Measurements from ENCODE around the gene NUDT1.
"Not testable (repeated sequence)": the region's sequence is repeated elsewhere in the genome, so short reads cannot be mapped to it uniquely, and the experiment has no call there.

NUDT1 gene

DNA sequence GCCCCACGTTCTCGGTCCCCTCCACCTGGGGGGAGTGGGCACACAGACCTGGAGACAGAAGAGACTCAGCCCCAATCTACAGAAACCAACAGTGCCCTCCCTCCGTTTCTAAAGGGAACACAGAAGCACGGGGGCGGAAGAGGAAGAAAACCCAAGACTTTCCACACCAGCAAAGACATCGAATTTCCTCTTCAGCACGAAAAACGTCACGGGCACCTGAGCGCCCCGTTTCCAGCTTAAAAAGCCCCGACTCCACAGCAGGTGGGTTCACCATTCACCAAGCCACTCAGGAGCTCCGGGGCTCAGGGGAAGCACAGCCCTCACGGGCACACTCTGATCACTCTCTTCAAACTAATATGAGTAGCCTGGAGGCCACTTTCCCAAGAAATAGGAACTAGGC lies 19.6 kb downstream of the NUDT1 start:
- TF ChIP-seq, protein P1, sequence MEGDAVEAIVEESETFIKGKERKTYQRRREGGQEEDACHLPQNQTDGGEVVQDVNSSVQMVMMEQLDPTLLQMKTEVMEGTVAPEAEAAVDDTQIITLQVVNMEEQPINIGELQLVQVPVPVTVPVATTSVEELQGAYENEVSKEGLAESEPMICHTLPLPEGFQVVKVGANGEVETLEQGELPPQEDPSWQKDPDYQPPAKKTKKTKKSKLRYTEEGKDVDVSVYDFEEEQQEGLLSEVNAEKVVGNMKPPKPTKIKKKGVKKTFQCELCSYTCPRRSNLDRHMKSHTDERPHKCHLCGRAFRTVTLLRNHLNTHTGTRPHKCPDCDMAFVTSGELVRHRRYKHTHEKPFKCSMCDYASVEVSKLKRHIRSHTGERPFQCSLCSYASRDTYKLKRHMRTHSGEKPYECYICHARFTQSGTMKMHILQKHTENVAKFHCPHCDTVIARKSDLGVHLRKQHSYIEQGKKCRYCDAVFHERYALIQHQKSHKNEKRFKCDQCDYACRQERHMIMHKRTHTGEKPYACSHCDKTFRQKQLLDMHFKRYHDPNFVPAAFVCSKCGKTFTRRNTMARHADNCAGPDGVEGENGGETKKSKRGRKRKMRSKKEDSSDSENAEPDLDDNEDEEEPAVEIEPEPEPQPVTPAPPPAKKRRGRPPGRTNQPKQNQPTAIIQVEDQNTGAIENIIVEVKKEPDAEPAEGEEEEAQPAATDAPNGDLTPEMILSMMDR (IDR thresholded peaks at IDR 0.05; ENCODE audit: control insufficient read depth, insufficient read depth, low read depth, low read length, missing control alignments) = no peak
- DNase-seq (ENCODE audit: low read depth) = no peak
- no peak overlapping the region for H3K4me3 ChIP-seq (ENCODE audit: control insufficient read depth, low read depth, low read length)

DNA sequence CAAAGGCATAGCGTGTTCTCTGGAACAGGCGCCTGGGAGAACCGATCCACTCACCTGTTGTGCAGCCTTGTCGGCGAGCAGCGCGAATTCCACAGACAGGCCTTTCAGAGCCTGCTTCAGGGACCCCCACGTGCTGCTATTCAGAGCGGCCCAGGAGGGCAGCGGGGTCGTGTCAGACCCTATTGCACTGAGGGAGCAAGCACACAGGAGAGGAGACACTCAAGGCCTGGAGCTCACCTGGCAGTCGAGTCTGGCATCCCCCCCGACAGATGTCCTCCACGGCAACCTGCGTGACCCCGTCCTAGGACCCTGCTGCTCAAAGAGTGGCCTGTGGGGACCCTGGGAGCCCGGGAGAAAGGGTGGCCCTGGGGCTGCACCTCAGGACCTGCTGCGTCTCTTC lies 21.1 kb downstream of the NUDT1 start:
- TF ChIP-seq, protein P1 (IDR thresholded peaks at IDR 0.05; ENCODE audit: control insufficient read depth, insufficient read depth, low read depth, low read length, missing control alignments) = no peak
- H3K4me3 ChIP-seq (ENCODE audit: control insufficient read depth, low read depth, low read length) = no peak overlapping the region
- DNase-seq (ENCODE audit: low read depth) = no peak

DNA sequence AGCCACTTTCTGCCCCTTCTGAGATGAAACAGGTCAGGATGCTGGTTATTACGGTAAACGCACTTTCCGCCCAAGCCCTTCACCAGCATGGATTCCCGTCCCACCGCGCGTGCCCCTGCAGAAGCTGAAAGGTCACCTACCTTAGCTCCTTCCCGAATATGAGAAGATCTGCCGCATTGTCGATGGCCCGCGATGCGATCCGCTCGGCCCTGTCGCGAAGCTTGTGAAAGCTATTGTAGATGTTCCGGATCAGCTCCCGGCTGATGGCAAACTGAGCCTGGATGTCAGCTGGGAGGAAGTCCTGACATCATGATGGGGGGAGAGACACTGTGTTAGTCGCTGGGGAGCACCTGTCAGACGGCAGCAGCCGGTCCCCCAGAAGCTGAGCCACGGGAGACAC lies 22.1 kb downstream of the NUDT1 start:
- TF ChIP-seq, protein P1 (IDR thresholded peaks at IDR 0.05; ENCODE audit: control insufficient read depth, insufficient read depth, low read depth, low read length, missing control alignments) = no peak
- DNase-seq (ENCODE audit: low read depth) = no peak
- no peak overlapping the region for H3K4me3 ChIP-seq (ENCODE audit: control insufficient read depth, low read depth, low read length)

DNA sequence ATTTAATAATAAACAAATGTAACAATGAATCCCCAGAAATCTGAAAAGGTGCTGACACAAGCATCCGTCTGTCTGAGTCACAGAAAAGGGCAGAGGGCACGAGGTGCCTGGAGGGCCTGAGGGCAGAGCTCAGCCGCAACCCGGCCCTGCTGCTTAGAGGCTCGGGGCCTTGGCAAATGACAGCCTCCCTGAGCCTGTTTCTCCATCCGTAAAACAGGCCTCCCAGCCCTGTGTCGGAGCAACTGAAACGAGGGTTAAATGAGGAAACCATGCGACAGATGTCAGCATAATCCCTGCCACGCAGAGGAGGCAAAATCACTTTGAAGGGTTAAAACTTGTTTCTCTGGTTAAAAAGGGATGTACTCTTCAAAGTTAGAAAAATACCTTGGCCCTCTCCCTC lies 24.9 kb downstream of the NUDT1 start:
- TF ChIP-seq, protein P1 (IDR thresholded peaks at IDR 0.05; ENCODE audit: control insufficient read depth, insufficient read depth, low read depth, low read length, missing control alignments) = no peak
- H3K4me3 ChIP-seq (ENCODE audit: control insufficient read depth, low read depth, low read length) = no peak overlapping the region
- no peak for DNase-seq (ENCODE audit: low read depth)

DNA sequence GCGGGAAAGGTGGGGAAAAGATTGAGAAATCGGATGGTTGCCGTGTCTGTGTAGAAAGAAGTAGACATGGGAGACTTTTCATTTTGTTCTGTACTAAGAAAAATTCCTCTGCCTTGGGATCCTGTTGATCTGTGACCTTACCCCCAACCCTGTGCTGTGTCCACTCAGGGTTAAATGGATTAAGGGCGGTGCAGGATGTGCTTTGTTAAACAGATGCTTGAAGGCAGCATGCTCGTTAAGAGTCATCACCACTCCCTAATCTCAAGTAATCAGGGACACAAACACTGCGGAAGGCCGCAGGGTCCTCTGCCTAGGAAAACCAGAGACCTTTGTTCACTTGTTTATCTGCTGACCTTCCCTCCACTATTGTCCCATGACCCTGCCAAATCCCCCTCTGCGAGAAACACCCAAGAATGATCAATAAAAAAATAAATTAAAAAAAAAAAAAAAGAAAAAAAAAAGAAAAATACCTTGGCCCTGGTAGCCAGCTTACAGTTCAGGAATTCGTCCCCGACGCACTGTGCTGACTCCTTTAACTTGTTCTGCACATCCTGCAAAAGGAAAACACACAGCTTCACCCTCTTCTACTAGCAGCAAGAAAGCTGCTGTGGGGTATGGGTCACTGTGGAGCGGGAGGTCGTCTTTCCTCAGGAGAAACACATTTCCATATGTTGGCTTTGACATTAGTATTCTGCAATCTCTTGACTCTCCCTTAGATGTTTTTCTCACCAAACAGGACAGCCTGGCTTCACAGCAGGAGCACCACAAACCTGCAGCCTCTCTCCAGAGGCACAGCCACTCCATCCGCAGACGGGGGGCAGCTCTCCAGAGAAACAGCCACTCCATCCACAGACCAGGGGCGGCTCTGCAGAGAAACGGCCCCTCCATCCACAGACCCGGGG lies 27.3 kb downstream of the NUDT1 start:
- DNase-seq (ENCODE audit: low read depth); H3K4me3 ChIP-seq (ENCODE audit: control insufficient read depth, low read depth, low read length): not testable (repeated sequence)

DNA sequence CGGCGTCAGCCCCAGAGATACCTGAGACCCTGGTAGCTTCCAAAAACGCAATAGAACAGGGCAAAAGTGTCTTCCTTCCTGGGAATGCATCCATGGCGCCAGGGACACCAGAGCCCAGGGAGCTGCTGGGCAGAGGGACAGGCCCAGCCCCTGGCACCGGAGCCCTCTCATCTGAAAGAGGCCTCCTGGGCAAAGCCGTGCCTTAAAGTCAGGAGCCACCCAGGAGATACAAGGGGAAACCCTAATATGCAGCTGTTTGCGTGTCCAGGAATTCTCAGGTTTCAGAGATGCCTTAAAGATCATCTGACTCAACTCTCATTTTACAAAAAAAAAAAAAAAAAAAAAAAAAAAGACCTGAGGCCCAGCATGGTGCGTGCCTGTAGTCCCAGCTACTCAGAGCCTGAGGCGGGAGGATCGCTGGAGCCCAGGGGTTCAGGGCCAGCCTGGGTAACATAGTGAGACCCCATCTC lies 28.0 kb downstream of the NUDT1 start:
- H3K4me3 ChIP-seq (ENCODE audit: control insufficient read depth, low read depth, low read length) = no peak overlapping the region
- TF ChIP-seq, protein P1 (IDR thresholded peaks at IDR 0.05; ENCODE audit: control insufficient read depth, insufficient read depth, low read depth, low read length, missing control alignments) = no peak
- no peak for DNase-seq (ENCODE audit: low read depth)

DNA sequence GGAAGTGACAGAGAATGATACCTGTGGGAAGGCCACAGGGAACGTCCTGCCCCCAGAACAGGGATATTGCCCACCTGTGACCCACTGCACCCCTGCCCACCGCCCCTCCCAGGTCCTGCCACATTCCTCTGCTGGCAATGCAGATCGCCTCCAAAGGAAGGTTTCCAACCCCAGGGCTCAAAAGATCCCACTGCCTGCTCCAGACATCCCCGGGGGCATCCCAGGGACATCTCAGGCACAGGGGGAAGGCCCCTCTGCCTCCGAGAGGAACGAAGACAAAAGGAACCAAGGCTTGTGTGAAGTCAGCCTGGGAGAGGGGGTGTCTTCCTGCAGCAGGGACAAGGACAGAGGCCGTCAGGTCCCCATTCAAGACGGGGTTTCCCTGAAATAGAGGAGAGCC lies 28.5 kb downstream of the NUDT1 start:
- no peak overlapping the region for H3K4me3 ChIP-seq (ENCODE audit: control insufficient read depth, low read depth, low read length)
- TF ChIP-seq, protein P1 (IDR thresholded peaks at IDR 0.05; ENCODE audit: control insufficient read depth, insufficient read depth, low read depth, low read length, missing control alignments) = no peak
- no peak for DNase-seq (ENCODE audit: low read depth)

Data from AG09309 (cell line).